MM.1S (cell line): Measurements from ENCODE around the gene ZNF346.

Experiments used
- DNase-seq: peaks from one replicate; pipeline ENCODE4 v3.0.0-alpha.2; 2015
- H2AFZ ChIP-seq: fragments of 300-600 bp; sonication (generic); 2 replicates; pipeline ENCODE4 v1.6.0; 2016; ENCODE audit warnings: antibody characterized with exemption, low read length
- H3F3A ChIP-seq: fragments of 300-600 bp; sonication (generic); 2 replicates; pipeline ENCODE4 v1.6.1; 2016; ENCODE audit warnings: mild to moderate bottlenecking, antibody characterized with exemption, low read length, moderate library complexity, mixed read lengths; ENCODE audit not compliant: insufficient read depth
- H3K27ac ChIP-seq: fragments of 300-600 bp; sonication (generic); 2 replicates; pipeline ENCODE4 v1.5.1; 2016; ENCODE audit warnings: mild to moderate bottlenecking, low read length
- H3K27me3 ChIP-seq: fragments of 300-600 bp; sonication (generic); replicated peaks from 2 replicates; pipeline ENCODE4 v1.6.0; 2016; ENCODE audit warnings: low read length; ENCODE audit not compliant: insufficient read depth
- H3K36me3 ChIP-seq: fragments of 300-600 bp; sonication (generic); replicated peaks from 2 replicates; pipeline ENCODE4 v1.6.1; 2016; ENCODE audit warnings: mild to moderate bottlenecking, low read length, mixed read lengths; ENCODE audit not compliant: insufficient read depth
- H3K4me1 ChIP-seq: fragments of 300-600 bp; sonication (generic); 2 replicates; pipeline ENCODE4 v1.6.1; 2016; ENCODE audit warnings: low read length, mixed read lengths
- H3K4me2 ChIP-seq: fragments of 300-600 bp; sonication (generic); 2 replicates; pipeline ENCODE4 v1.6.0; 2016; ENCODE audit warnings: low read depth, low read length
- H3K4me3 ChIP-seq: fragments of 300-600 bp; sonication (generic); 2 replicates; pipeline ENCODE4 v1.5.1; 2016; ENCODE audit warnings: low read length, mixed read lengths
- H3K79me2 ChIP-seq: fragments of 300-600 bp; sonication (generic); 2 replicates; pipeline ENCODE4 v1.6.1; 2016; ENCODE audit warnings: mixed run types, low read length, mixed read lengths
- H3K9ac ChIP-seq: fragments of 300-600 bp; sonication (generic); 2 replicates; pipeline ENCODE4 v1.6.1; 2016; ENCODE audit warnings: low read length, mixed read lengths
- H3K9me2 ChIP-seq: fragments of 300-600 bp; sonication (generic); replicated peaks from 2 replicates; pipeline ENCODE4 v1.6.1; 2016; ENCODE audit warnings: mild to moderate bottlenecking, low read length, mixed read lengths; ENCODE audit not compliant: insufficient read depth
- H3K9me3 ChIP-seq: fragments of 300-600 bp; sonication (generic); replicated peaks from 2 replicates; pipeline ENCODE4 v1.6.1; 2016; ENCODE audit warnings: mild to moderate bottlenecking, low read length, mixed read lengths; ENCODE audit not compliant: insufficient read depth
- H4K20me1 ChIP-seq: fragments of 300-600 bp; sonication (generic); 2 replicates; pipeline ENCODE4 v1.6.1; 2016; ENCODE audit warnings: mild to moderate bottlenecking, low read length, moderate library complexity, mixed read lengths; ENCODE audit not compliant: insufficient read depth
- CTCF ChIP-seq: fragments of 300-600 bp; sonication (generic); IDR thresholded peaks from 2 replicates; pipeline ENCODE4 v1.5.1; 2016; ENCODE audit warnings: antibody characterized with exemption, low read length, mixed read lengths
- EZH2 ChIP-seq: fragments of 300-600 bp; sonication (generic); optimal IDR thresholded peaks from 2 replicates; pipeline ENCODE3; 2017; ENCODE audit warnings: low read depth, mild to moderate bottlenecking, antibody characterized with exemption, low read length, mixed read lengths
- EZH2phosphoT487 ChIP-seq: fragments of 300-600 bp; sonication (generic); IDR thresholded peaks from 2 replicates; pipeline ENCODE4 v1.6.1; 2018; ENCODE audit warnings: antibody characterized with exemption, low read length

The ZNF346 gene

GRCh38 chr5:177128551-177128981 lies 106.1 kb downstream of the ZNF346 start:
- Histone ChIP-seq H3K4me2 (no peak overlapping the region), H3F3A (peaks cover 10% of the 10 kb centered on the region; the same call in 1 of the 2 replicates), H3K27me3 (no peaks in the 10 kb centered on the region), H3K79me2 (no peaks in the 10 kb centered on the region), H3K36me3 (no peaks in the 10 kb centered on the region), H3K9me2 (no peaks in the 10 kb centered on the region), H2AFZ (no peak overlapping the region), H3K27ac (no peak overlapping the region), H3K9ac (no peak overlapping the region), H3K4me1 (peaks cover 8% of the 10 kb centered on the region), H4K20me1 (no peaks in the 10 kb centered on the region), H3K9me3 (no peaks in the 10 kb centered on the region), H3K4me3 (no peak overlapping the region)
- TF ChIP-seq CTCF = no peak
- no peak for TF ChIP-seq EZH2
- TF ChIP-seq EZH2phosphoT487 = no peak
- no peak for DNase-seq

DNA sequence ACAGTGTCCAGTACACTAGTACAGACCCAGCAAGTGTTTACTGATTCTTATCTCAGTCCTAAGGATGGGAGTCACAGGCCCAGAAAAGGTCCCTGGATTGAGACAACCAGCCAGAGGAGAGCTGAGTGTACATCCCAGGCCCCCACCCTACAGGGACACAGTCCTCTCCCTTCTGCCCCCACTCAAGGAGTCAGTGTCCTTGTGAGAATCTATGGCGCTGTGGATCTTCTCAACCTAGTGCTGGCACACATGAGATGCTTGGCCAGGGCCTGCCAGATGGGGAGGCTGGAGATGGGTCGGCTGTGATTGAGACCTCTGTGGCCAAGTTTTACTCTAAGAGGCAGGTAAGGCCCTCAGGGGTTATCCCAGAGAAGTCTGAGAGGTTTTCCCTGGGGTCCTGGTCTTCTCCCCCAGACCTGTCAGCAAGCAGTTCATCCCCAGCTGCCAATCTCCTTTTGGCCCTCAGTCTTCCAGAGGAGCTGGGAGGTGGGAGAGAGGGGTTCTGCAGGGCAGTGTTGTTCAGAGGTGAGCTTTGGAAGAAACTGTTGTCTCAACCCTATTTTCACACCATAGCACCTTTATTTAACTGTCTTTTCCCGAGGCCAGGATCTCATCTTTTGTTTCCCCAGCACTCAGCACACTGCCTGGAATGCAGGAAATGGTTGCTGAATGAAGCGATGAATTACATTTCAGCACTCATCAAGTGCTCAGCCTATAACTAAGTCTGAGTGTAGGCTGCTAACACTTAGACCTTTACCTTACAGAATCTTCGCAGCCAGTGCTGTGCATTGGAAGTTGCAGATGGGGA lies 107.9 kb downstream of the ZNF346 start:
- TF ChIP-seq CTCF (no peak), EZH2phosphoT487 (no peak), EZH2 (no peak)
- Histone ChIP-seq H3K79me2 (peaks cover 9% of the 10 kb centered on the region), H3F3A (peaks cover 10% of the 10 kb centered on the region; the same call in 1 of the 2 replicates), H3K9ac (no peak overlapping the region), H3K36me3 (no peaks in the 10 kb centered on the region), H3K9me2 (no peaks in the 10 kb centered on the region), H2AFZ (no peak overlapping the region), H3K4me1 (peaks cover 14% of the 10 kb centered on the region), H3K4me2 (no peak overlapping the region), H3K27ac (no peak overlapping the region), H3K4me3 (no peak overlapping the region), H4K20me1 (no peaks in the 10 kb centered on the region), H3K27me3 (no peaks in the 10 kb centered on the region), H3K9me3 (no peaks in the 10 kb centered on the region)
- DNase-seq = no peak
